Medulla oblongata (tissue), 1 donor: ENCODE results near the gene WNK3.

ENCODE experiments used
- DNase-seq: peaks from one replicate; pipeline ENCODE4 v3.0.0-alpha.2; 2015; ENCODE audit errors: extremely low spot score

The WNK3 gene

GRCh38 chrX:54171091-54171490, 186.8 kb downstream of the WNK3 start:
- DNase-seq = no peak

GRCh38 chrX:54166915-54167314, 190.9 kb downstream of the WNK3 start:
- no peak for DNase-seq

GRCh38 chrX:54157561-54157960, 200.3 kb downstream of the WNK3 start:
- DNase-seq = no peak
